ENCODE data around the gene GLRX2. TPM values are rescaled to one million over a fixed set of nuclear protein-coding genes. Genes with fewer than 3 reads are reported as not detected.
A peak's percentile ranks its signal among the peaks of the same experiment; 100 is the strongest.

GLRX2 gene
- total RNA-seq, 1 donor from 2014 or later = 18.6 TPM

GRCh38 chr1:193103759-193104501, 1.3 kb downstream of the GLRX2 start:
- H3K4me3 ChIP-seq (ENCODE audit: low read depth, low read length) = peak overlapping the region; percentile 82
- TF ChIP-seq CTCF (conservative IDR thresholded peaks at IDR 0.05; ENCODE audit: low read depth, low read length) = no peak
- no peak for DNase-seq (ENCODE audit: low read depth)

DNA sequence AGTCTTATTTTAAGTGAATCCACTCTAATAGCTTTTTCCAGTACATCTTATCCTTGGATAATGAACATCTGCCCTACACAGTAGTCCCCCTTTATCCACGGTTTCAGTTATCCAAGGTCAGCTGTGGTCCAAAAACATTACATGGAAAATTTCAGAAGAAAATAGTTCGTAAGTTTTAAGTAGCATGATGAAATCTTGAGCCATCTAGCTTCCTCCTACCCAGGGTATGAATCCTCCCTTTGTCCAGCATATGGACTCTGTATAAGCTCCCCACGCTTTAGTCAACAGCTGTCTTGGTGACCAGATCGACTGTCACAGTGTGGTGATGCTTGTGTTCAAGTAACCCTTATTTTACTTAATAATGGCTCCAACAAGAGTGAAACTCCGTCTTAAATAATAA, 2.6 kb downstream of the GLRX2 start:
- H3K4me3 ChIP-seq (ENCODE audit: low read depth, low read length) = no peak overlapping the region
- no peak for TF ChIP-seq CTCF (conservative IDR thresholded peaks at IDR 0.05; ENCODE audit: low read depth, low read length)
- DNase-seq (ENCODE audit: low read depth) = no peak

DNA sequence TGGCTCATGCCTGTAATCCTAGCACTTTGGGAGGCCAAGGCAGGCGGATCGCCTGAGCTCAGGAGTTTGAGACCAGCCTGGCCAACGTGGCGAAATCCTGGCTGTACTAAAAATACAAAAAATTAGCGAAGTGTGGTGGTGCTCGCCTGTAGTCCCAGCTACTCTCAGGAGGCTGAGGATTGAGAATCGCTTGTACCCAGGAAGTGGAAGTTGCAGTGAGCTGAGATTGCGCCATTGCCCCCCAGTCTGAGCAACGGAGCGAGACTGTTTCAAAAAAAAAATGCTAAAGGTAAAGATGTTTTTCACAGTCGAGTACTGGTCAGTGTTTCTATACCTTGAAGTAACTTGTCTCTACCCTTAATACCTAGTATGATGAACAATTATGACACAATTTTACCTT, 11.1 kb downstream of the GLRX2 start:
- DNase-seq (ENCODE audit: low read depth) = no peak
- no peak for TF ChIP-seq CTCF (conservative IDR thresholded peaks at IDR 0.05; ENCODE audit: low read depth, low read length)
- no peak overlapping the region for H3K4me3 ChIP-seq (ENCODE audit: low read depth, low read length)

DNA sequence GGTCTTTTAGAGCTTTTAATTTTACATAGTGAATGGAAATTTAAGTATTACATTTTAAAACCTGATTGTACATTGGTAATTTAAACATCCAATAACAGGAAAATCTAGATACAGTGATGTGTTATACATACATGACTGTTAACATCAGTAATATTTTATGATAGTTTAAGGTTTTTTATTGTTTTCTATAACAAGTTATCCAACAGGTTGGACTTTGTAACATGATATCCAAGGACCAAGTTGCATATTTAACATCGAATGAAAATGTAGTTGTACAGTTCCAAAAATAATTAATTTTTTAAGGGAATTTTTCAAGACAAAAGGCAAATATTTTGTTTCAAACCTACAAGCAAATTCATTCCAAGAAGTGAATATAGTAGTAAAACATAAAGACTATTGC, 14.3 kb downstream of the GLRX2 start:
- no peak for DNase-seq (ENCODE audit: low read depth)
- no peak overlapping the region for H3K4me3 ChIP-seq (ENCODE audit: low read depth, low read length)
- TF ChIP-seq CTCF (conservative IDR thresholded peaks at IDR 0.05; ENCODE audit: low read depth, low read length) = no peak

- no peak for TF ChIP-seq CTCF (conservative IDR thresholded peaks at IDR 0.05; ENCODE audit: low read depth, low read length)
- H3K4me3 ChIP-seq (ENCODE audit: low read depth, low read length) = no peak overlapping the region
- no peak for DNase-seq (ENCODE audit: low read depth)
Observed at GRCh38 chr1:193087893-193088292, 17.3 kb downstream of the GLRX2 start.

- no peak for TF ChIP-seq CTCF (conservative IDR thresholded peaks at IDR 0.05; ENCODE audit: low read depth, low read length)
- no peak overlapping the region for H3K4me3 ChIP-seq (ENCODE audit: low read depth, low read length)
- DNase-seq (ENCODE audit: low read depth) = no peak
Observed at GRCh38 chr1:193086342-193086741, 18.9 kb downstream of the GLRX2 start.

DNA sequence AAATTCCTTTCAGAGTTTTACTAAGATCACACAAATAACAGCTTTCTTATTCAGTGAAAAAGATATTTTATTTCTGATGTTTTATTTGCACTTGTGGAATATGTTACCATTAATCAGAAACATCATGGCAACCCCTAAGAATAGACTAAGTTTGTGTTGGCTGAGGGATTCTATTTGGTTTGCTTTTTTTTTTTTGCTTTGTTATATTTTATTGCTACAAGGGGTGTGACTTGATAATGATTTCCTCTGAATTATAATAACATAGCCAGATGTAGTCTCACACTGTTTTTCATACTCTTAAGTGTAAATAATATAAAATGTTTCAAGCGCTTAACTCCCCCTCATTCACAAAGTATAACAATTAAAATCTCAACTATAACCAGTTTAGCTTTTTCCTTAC, 20.0 kb downstream of the GLRX2 start:
- no peak for TF ChIP-seq CTCF (conservative IDR thresholded peaks at IDR 0.05; ENCODE audit: low read depth, low read length)
- no peak for DNase-seq (ENCODE audit: low read depth)
- H3K4me3 ChIP-seq (ENCODE audit: low read depth, low read length) = no peak overlapping the region

All from epithelial cell of proximal tubule (primary cell).